ENCODE data around the gene PDE4D.

DNA sequence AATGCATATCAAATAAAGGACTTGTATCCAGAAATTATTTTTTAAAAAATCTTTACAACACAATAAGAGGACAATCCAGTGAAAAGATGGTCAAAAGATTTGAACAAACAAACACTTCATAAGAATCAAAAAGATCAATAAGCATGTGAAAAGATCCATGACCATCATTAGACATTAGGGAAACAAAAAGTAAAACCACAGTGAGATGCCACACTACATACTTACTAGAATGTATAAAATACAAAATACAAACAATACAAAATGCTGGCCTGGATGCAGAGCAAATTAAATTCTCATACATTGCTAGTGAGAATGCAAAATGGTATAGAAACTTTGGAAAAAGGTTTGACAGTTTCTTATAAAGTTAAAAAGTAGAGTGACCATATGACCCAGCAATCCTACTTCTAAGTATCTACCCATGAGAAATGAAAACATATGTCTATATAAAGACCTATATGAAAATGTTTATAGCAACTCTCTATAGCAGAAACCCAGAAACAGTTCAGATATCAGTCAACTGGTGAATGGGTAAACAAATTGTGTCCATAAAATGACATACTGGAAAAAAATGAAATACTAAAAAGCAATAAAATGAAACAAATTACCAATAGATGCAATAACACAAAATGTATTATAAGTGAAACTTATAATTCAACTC, 884.6 kb downstream of the PDE4D start:
- TF ChIP-seq, protein P1, sequence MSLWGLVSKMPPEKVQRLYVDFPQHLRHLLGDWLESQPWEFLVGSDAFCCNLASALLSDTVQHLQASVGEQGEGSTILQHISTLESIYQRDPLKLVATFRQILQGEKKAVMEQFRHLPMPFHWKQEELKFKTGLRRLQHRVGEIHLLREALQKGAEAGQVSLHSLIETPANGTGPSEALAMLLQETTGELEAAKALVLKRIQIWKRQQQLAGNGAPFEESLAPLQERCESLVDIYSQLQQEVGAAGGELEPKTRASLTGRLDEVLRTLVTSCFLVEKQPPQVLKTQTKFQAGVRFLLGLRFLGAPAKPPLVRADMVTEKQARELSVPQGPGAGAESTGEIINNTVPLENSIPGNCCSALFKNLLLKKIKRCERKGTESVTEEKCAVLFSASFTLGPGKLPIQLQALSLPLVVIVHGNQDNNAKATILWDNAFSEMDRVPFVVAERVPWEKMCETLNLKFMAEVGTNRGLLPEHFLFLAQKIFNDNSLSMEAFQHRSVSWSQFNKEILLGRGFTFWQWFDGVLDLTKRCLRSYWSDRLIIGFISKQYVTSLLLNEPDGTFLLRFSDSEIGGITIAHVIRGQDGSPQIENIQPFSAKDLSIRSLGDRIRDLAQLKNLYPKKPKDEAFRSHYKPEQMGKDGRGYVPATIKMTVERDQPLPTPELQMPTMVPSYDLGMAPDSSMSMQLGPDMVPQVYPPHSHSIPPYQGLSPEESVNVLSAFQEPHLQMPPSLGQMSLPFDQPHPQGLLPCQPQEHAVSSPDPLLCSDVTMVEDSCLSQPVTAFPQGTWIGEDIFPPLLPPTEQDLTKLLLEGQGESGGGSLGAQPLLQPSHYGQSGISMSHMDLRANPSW (CRISPR knock-in tag; conservative IDR thresholded peaks at IDR 0.05; ENCODE audit: low read depth): no peak
- TF ChIP-seq, protein P2, sequence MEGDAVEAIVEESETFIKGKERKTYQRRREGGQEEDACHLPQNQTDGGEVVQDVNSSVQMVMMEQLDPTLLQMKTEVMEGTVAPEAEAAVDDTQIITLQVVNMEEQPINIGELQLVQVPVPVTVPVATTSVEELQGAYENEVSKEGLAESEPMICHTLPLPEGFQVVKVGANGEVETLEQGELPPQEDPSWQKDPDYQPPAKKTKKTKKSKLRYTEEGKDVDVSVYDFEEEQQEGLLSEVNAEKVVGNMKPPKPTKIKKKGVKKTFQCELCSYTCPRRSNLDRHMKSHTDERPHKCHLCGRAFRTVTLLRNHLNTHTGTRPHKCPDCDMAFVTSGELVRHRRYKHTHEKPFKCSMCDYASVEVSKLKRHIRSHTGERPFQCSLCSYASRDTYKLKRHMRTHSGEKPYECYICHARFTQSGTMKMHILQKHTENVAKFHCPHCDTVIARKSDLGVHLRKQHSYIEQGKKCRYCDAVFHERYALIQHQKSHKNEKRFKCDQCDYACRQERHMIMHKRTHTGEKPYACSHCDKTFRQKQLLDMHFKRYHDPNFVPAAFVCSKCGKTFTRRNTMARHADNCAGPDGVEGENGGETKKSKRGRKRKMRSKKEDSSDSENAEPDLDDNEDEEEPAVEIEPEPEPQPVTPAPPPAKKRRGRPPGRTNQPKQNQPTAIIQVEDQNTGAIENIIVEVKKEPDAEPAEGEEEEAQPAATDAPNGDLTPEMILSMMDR (IDR thresholded peaks at IDR 0.05): no peak
- TF ChIP-seq ATF6 (CRISPR knock-in tag; IDR thresholded peaks at IDR 0.05) (no peak), IRF1 (CRISPR knock-in tag; IDR thresholded peaks at IDR 0.05) (no peak), MYBL2 (CRISPR knock-in tag; IDR thresholded peaks at IDR 0.05) (no peak)
